ENCODE data around the gene TEAD1. TPM values are rescaled to one million over a fixed set of nuclear protein-coding genes. Genes with fewer than 3 reads are reported as not detected.

Gene TEAD1
- total and polyA plus RNA-seq, 9 of the 15 experiments (the other 6 are each of a cell fraction or from before 2014, with no cell fraction given) = 1.7 to 17.7 (median 10.8) TPM

DNA sequence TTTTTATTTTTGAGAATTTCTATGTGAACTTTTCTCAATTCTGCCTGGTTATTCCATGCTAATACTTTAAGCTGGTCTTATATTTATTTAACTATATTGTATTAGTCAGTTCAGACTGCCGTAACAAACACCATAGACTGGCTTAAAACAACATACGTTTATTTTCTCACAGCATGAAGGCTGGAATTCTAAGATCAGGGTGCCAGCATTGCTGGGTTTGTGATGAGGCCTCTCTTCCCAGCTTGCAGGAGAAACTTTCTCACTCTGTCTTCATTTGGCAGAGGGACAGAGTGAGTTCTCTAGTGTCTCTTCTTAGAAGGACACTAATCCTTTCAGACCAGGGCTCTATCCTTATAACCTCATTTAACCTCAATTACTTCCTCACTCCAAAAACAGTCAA is 16.2 kb upstream of the TEAD1 start:
- no peak for FAIRE-seq
- H3K4me3 ChIP-seq = no peak overlapping the region
- H3K36me3 ChIP-seq (ENCODE audit: control insufficient read depth, insufficient read depth, low read length) = no peaks in the 10 kb centered on the region
- in situ Hi-C loops (cut with MboI) = no loop called here
- TF ChIP-seq ZC3H11A (IDR thresholded peaks at IDR 0.05; ENCODE audit: low read depth, low read length) (no peak), POLR2H (tag; IDR thresholded peaks at IDR 0.05; ENCODE audit: low read depth) (no peak), HSF4 (CRISPR knock-in tag; IDR thresholded peaks at IDR 0.05; ENCODE audit: borderline replicate concordance) (no peak), RB1 (IDR thresholded peaks at IDR 0.05; ENCODE audit: low read depth) (no peak), PHB2 (IDR thresholded peaks at IDR 0.05; ENCODE audit: low read depth) (no peak), ZNF143 (CRISPR knock-in tag; IDR thresholded peaks at IDR 0.05) (no peak), TAF9B (IDR thresholded peaks at IDR 0.05; ENCODE audit: partially characterized antibody) (no peak), RBFOX2 (IDR thresholded peaks at IDR 0.05; ENCODE audit: low read depth, low read length) (no peak), FOXK2 (conservative IDR thresholded peaks at IDR 0.05 in 1 of 2, IDR thresholded peaks at IDR 0.05 in 1 of 2; ENCODE audit: low read depth in 2 of 2) (no peak), FOXJ3 (CRISPR knock-in tag; IDR thresholded peaks at IDR 0.05) (no peak), SRSF3 (IDR thresholded peaks at IDR 0.05; ENCODE audit: insufficient read depth, low read length) (no peak), SRSF7 (optimal IDR thresholded peaks at IDR 0.05; ENCODE audit: low read depth, low read length) (no peak)
- TF ChIP-seq, protein P1, sequence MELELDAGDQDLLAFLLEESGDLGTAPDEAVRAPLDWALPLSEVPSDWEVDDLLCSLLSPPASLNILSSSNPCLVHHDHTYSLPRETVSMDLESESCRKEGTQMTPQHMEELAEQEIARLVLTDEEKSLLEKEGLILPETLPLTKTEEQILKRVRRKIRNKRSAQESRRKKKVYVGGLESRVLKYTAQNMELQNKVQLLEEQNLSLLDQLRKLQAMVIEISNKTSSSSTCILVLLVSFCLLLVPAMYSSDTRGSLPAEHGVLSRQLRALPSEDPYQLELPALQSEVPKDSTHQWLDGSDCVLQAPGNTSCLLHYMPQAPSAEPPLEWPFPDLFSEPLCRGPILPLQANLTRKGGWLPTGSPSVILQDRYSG (tag; conservative IDR thresholded peaks at IDR 0.05; ENCODE audit: low read depth) = no peak
- TF ChIP-seq, protein P2, sequence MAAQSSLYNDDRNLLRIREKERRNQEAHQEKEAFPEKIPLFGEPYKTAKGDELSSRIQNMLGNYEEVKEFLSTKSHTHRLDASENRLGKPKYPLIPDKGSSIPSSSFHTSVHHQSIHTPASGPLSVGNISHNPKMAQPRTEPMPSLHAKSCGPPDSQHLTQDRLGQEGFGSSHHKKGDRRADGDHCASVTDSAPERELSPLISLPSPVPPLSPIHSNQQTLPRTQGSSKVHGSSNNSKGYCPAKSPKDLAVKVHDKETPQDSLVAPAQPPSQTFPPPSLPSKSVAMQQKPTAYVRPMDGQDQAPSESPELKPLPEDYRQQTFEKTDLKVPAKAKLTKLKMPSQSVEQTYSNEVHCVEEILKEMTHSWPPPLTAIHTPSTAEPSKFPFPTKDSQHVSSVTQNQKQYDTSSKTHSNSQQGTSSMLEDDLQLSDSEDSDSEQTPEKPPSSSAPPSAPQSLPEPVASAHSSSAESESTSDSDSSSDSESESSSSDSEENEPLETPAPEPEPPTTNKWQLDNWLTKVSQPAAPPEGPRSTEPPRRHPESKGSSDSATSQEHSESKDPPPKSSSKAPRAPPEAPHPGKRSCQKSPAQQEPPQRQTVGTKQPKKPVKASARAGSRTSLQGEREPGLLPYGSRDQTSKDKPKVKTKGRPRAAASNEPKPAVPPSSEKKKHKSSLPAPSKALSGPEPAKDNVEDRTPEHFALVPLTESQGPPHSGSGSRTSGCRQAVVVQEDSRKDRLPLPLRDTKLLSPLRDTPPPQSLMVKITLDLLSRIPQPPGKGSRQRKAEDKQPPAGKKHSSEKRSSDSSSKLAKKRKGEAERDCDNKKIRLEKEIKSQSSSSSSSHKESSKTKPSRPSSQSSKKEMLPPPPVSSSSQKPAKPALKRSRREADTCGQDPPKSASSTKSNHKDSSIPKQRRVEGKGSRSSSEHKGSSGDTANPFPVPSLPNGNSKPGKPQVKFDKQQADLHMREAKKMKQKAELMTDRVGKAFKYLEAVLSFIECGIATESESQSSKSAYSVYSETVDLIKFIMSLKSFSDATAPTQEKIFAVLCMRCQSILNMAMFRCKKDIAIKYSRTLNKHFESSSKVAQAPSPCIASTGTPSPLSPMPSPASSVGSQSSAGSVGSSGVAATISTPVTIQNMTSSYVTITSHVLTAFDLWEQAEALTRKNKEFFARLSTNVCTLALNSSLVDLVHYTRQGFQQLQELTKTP (IDR thresholded peaks at IDR 0.05; ENCODE audit: low read depth in 1 of 2, partially characterized antibody in 2 of 2) = no peak
- TF ChIP-seq, protein P3, sequence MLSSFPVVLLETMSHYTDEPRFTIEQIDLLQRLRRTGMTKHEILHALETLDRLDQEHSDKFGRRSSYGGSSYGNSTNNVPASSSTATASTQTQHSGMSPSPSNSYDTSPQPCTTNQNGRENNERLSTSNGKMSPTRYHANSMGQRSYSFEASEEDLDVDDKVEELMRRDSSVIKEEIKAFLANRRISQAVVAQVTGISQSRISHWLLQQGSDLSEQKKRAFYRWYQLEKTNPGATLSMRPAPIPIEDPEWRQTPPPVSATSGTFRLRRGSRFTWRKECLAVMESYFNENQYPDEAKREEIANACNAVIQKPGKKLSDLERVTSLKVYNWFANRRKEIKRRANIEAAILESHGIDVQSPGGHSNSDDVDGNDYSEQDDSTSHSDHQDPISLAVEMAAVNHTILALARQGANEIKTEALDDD (IDR thresholded peaks at IDR 0.05) = no peak
- H3K79me2 ChIP-seq (ENCODE audit: control insufficient read depth, insufficient read depth, low read length) = no peaks in the 10 kb centered on the region
- BruUV-seq (replicated peaks) = no TSS peak
- H3K9me3 ChIP-seq (replicated peaks; ENCODE audit: control insufficient read depth, insufficient read depth, low read depth, low read length) = no peaks in the 10 kb centered on the region; the same call in 1 of the 2 replicates
- H2AFZ ChIP-seq (ENCODE audit: low read depth, low read length) = no peak overlapping the region
- ChIA-PET POLR2A (no interaction called here), CTCF (ENCODE audit: low intra/inter-chr PET ratio) (no interaction called here)
- no peak for DNase-seq (ENCODE audit: extremely low read depth in 1 of 4, low spot score in 3 of 4)
- 51% methylated on average over 2 of the region's 2 CpGs for WGBS (ENCODE audit: insufficient coverage, low coverage, missing lambda C conversion rate)
- intact Hi-C loops (cut with micrococcal nuclease) = no loop called here
- H3K4me1 ChIP-seq (replicated peaks in 1 of 2; ENCODE audit: control insufficient read depth in 2 of 2, insufficient read depth in 2 of 2, low read length in 2 of 2) = peaks cover 5 to 6% of the 10 kb centered on the region in 2 experiments; a peak in 4 of 5 replicates
- H3K4me2 ChIP-seq (ENCODE audit: insufficient read depth, low read length) = no peak overlapping the region
- no peak overlapping the region for H3K9ac ChIP-seq (ENCODE audit: insufficient read depth in 1 of 2, low read depth in 2 of 2, low read length in 2 of 2)
- no peaks in the 10 kb centered on the region for H3K27me3 ChIP-seq (ENCODE audit: control insufficient read depth in 2 of 2, insufficient read depth in 2 of 2, low read length in 2 of 2)
- no peaks in the 10 kb centered on the region for H3K9me1 ChIP-seq (ENCODE audit: control insufficient read depth, insufficient read depth, low read length)
- no peak for ATAC-seq
- no peak overlapping the region for H3K27ac ChIP-seq (ENCODE audit: extremely low read depth, low read depth, low read length)
- H4K20me1 ChIP-seq (replicated peaks; ENCODE audit: control insufficient read depth, insufficient read depth, low read length) = no peaks in the 10 kb centered on the region
